ENCODE measurements around the gene CYP4F8. TPM values are rescaled to one million over a fixed set of nuclear protein-coding genes. Genes with fewer than 3 reads are reported as not detected.
"Not testable (repeated sequence)": the region's sequence is repeated elsewhere in the genome, so short reads cannot be mapped to it uniquely, and the experiment has no call there.

The CYP4F8 gene
- total RNA-seq, 1 donor from 2014 or later, result not detected

DNA sequence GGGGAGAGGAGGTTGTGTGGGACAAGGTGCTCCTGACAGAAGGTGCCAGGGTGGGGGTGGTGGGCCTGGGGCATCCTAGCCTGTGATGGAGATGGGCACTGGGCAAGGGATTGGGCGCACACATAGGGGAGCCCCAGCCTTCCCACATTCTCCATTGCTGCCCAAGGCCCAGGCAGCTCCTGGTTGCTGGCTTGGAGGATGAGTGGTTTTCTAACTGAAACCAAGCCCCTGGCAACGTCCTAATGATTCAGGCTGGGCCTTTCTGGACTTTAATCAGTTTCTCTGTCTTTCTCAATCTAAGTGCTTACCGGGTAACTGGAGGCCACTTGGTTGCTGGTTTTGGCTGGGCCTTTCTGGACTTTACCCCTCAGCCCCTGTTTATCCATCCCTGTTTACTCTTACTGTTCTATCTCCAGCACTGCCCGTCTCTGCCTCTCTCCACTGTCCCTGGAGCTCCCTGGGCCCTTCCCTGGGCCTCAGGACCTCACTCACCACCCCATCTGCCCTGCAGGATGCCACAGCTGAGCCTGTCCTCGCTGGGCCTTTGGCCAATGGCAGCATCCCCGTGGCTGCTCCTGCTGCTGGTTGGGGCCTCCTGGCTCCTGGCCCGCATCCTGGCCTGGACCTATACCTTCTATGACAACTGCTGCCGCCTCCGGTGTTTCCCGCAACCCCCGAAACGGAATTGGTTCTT lies 26.0 kb downstream of the CYP4F8 start:
- intact Hi-C loops (cut with micrococcal nuclease), result no loop called here
- no peak for DNase-seq
- ATAC-seq, result no peak

DNA sequence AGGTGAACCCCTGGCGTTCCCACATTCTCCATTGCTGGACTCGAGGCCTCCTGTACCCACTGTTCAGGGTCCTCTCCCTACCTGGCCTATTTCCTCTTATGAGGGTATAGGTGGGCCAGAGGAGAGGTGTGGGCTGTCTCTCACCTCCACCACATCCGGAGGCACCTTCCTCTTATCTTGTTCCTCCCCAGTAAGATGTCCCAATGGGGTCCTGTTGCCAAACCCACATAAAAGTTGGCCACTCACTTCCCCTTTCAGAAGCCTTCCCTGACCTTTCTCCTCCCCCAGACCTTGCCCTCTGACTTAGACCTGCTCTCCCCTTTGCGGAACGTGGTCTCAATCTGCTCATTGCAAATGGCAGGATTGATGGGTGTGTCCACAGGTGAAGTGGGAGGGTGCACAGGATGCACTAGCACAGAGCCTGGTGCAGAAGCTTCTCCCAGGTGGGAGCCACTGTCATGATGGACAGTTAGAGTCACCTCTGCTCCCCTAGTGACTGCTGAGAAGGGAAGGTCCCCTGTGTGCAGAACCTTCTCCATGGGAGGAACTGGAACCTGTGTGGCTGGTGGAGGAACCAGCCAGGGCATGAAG lies 27.0 kb downstream of the CYP4F8 start:
- no peak for DNase-seq
- peak; percentile 12 for ATAC-seq
- intact Hi-C loops (cut with micrococcal nuclease), result no loop called here

DNA sequence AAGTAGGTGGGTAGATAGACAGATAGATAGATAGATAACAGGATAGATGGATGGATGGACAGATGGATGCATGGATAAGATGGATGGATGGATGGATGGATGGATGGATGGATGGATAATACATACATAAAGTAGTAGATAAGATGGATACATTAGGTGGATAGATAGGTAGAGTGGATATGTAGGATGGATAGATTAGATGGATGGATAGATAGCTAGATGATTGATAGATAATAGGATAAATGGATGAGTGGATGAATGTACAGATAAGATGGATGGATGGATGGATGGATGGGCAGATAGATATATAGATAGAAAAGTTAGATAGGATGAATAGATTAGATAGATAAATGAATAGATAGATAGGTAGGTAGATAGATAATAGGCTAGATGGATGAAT lies 27.8 kb downstream of the CYP4F8 start:
- intact Hi-C loops (cut with micrococcal nuclease), result no loop called here
- ATAC-seq (no peak), DNase-seq (no peak)

GRCh38 chr19:15643387-15643786 lies 28.4 kb downstream of the CYP4F8 start:
- no peak for DNase-seq
- intact Hi-C loops (cut with micrococcal nuclease), result no loop called here
- no peak for ATAC-seq

DNA sequence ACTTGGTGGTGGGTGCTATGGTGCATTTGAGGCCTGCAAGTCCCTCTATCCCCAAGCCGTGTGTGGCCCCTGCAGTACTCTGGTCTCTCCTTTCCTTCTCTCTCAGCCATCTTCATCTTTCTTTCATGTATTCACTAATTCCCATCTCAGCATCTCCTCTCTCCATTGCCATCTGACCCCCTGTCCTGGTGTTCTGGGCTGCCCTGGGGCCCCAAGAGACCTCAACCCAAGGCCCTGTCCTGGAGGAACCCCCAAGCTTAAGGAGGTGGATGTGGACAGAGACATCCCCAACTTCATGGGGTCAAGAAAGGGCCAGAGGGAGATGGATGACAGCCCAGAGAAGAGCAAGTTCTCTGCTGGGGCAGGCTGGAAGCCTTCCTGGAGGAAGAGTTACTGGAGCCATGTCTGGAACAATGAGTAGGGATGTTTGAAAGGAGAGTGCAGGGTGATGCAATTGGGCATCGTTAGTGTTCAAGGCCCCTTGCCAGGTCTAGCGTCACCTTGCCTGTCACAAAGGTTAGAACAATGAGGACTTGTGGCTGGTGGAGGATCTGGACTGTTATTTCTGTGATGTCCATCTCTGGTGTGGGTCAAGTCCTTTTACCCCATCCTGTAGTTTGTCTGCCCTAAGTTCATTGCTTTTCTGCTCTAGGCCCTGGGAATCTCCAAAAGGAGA lies 29.2 kb downstream of the CYP4F8 start:
- ATAC-seq (no peak), DNase-seq (no peak)
- intact Hi-C loops (cut with micrococcal nuclease), result no loop called here

GRCh38 chr19:15644816-15645215 lies 29.8 kb downstream of the CYP4F8 start:
- intact Hi-C loops (cut with micrococcal nuclease), result no loop called here
- ATAC-seq (no peak), DNase-seq (no peak)

GRCh38 chr19:15649526-15649925 lies 34.5 kb downstream of the CYP4F8 start:
- intact Hi-C loops (cut with micrococcal nuclease), result no loop called here

DNA sequence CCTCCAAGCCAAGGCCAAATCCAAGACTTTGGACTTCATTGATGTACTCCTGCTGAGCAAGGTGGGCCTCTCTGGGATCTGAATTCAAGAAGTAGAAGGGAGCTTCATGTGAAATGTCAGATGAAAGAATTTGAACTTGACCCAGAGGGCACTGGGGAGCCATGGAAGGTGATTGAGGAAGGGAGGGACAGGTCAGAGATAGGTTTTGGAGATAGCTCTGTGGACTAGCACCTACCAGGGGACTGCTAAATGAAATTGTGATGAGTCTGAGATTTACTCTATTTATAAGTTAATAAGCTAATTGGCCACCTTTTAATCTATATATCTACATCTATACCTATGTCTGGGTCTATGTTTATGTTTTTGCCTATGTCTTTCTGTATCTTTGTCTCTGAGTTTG lies 35.1 kb downstream of the CYP4F8 start:
- intact Hi-C loops (cut with micrococcal nuclease); ATAC-seq; DNase-seq: not testable (repeated sequence)

More at GRCh38 chr19:15649526-15649925, 34.5 kb downstream of the CYP4F8 start:
- ATAC-seq (no peak), DNase-seq (no peak)

GRCh38 chr19:15651791-15652190 lies 36.8 kb downstream of the CYP4F8 start:
- DNase-seq (no peak), ATAC-seq (no peak)
- intact Hi-C loops (cut with micrococcal nuclease), result no loop called here

DNA sequence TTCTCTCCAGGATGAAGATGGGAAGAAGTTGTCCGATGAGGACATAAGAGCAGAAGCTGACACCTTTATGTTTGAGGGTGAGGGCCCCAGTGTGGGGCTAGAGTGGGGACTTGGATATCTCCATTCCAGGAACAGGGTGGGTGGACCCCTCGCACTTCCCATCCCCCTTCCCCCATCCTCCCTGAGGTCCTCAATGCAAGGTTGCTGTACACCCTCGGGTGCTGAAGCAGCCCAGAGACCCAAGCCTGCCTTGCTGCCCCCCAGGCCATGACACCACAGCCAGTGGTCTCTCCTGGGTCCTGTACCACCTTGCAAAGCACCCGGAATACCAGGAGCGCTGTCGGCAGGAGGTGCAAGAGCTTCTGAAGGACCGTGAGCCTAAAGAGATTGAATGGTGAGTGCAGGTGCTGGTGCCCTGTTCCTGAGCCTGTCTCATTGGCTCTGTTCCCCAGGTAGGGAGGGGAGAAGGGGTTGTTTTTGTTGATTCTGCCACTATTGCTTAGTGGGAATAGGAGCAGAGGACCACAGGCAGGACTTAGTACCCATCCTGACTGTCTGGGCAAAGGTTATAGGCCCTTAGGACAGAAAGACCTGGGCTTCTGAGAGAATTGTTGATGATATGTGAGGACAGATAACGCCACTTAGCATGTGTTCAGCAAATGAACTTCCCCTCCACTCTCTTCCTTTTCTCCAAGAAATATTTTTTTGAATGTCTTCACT lies 37.7 kb downstream of the CYP4F8 start:
- ATAC-seq, result no peak
- DNase-seq, result no peak
- intact Hi-C loops (cut with micrococcal nuclease), result no loop called here

DNA sequence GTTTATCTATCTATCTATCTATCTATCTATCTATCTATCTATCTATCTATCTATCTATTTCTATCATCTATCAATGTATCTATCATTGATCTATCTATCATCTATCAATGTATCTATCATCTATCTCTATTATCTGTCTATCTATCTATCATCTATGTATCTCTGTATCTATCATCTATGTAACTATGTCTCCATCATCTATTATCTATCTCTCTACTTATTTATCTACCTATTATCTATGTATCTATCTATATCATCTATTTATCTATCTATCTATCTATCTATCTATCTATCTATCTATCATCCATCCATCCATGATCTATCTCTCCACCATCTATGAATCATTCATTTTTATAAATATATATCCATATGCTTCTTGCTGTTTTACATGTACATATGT lies 41.4 kb downstream of the CYP4F8 start:
- intact Hi-C loops (cut with micrococcal nuclease), result no loop called here
- DNase-seq, result no peak
- no peak for ATAC-seq

- intact Hi-C loops (cut with micrococcal nuclease), result no loop called here
- DNase-seq, result no peak
- no peak for ATAC-seq
Measured at GRCh38 chr19:15663247-15663646, 48.2 kb downstream of the CYP4F8 start.

DNA sequence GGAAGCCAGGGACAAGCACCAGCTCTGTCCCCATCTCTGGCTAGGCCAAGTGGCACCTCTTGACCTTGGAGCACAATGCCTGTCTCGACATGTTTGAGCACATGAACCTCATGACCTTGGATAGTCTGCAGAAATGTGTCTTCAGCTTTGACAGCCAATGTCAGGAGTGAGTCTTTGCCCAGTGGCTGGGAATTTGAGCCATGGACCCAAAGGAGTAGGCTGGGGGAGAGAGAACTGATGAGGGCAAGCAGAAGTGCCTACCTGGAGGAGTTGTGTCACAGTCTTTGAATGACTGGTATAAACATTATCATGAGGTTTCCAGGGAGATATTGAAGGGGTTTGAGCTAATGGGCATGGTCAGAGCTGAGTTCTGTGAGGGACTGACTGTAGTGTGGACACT lies 51.2 kb downstream of the CYP4F8 start:
- no peak for ATAC-seq
- intact Hi-C loops (cut with micrococcal nuclease), result no loop called here
- DNase-seq, result no peak

- no peak for ATAC-seq
- no peak for DNase-seq
- intact Hi-C loops (cut with micrococcal nuclease), result no loop called here
Measured at GRCh38 chr19:15666883-15667282, 51.9 kb downstream of the CYP4F8 start.

DNA sequence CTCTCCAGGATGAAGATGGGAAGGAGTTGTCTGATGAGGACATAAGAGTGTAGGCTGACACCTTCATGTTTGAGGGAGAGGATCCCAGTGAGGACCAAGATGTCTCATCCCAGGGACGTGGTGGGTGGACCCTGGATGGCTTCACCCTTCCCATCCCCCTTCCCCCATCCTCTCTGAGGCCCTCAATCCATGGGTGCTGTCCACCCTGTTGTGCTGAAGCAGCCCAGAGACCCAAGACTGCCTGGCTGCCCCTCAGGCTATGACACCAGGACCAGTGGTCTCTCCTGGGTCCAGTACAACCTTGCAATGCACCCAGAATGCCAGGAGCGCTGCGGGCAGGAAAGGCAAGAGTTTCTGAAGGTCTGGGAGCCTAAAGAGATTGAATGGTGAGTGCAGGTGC lies 54.4 kb downstream of the CYP4F8 start:
- DNase-seq (no peak), ATAC-seq (no peak)
- intact Hi-C loops (cut with micrococcal nuclease), result no loop called here

- DNase-seq (no peak), ATAC-seq (no peak)
- intact Hi-C loops (cut with micrococcal nuclease), result no loop called here
Measured at GRCh38 chr19:15669891-15670290, 54.9 kb downstream of the CYP4F8 start.

- no peak for ATAC-seq
- intact Hi-C loops (cut with micrococcal nuclease), result no loop called here
- no peak for DNase-seq
Measured at GRCh38 chr19:15671237-15671821, 56.3 kb downstream of the CYP4F8 start.

DNA sequence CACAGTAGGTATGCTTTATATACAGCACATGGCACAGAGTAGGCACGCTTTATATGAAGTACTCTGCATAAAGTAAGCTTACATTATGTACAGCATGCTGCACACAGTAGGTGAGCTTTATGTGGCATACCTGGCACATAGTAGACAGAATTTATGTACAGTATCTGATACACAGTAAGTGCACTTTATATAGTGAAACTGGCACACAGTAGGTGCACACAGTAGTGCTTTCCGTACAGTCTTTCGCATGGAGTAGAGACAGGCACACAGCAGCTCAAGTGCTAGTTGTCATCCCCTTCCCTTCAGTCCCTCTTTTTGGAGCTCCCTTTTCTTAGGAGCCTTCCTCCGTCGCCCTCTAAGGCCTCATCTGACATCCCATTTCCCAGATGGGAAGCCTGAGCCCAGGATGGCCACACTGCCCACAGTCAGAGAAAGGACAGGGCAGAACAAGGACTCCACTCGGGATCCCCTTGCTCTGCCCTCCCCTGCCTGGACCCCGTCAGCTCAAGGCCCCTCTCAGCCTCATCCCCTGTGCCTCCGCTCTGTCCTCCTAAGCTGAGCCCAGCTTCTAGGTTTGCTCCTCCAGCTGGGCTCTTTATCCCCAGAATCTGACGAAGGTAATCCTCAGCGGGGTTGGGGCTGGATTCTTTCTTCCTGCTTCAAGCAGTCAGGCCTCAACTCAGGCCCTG lies 57.0 kb downstream of the CYP4F8 start:
- intact Hi-C loops (cut with micrococcal nuclease), result no loop called here
- ATAC-seq (no peak), DNase-seq (no peak)

- ATAC-seq (peak; percentile 97), DNase-seq (peak; percentile 90)
- intact Hi-C loops (cut with micrococcal nuclease), result no loop called here
Measured at GRCh38 chr19:15672580-15673175, 57.7 kb downstream of the CYP4F8 start, which contains the start of gene CYP4F12. TSS of gene CYP4F12 (plus strand) at chr19:15673087. CDS start at chr19:15673530, 443 bp downstream.
